ENCODE results near the gene GAREM1. TPM values are rescaled to one million over a fixed set of nuclear protein-coding genes. Genes with fewer than 3 reads are reported as not detected.

GAREM1 gene
- total RNA-seq, 1 experiment from 2014 or later = 4.7 TPM

DNA sequence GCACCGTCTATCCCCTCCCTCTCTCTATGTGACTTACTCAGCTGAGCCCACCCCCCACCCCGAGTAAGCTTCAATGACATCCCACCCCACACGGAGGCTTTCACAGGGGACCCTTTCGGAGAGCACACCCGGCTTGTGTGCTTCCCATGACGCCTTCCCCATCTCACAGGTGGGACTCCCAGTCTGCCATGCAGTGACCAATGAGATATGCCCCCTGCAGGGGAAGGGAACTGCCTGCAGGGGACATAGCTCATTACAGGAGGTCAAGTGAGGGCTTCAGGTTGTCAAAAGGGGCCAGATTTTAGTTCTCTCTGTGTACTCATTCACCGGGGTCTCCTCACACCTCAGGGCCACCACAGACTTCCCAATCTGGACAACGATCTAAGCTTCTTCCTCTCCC is 112.6 kb downstream of the GAREM1 start:
- H3K36me3 ChIP-seq (ENCODE audit: control insufficient read depth, insufficient read depth, low read length) = no peaks in the 10 kb centered on the region
- intact Hi-C loops (cut with micrococcal nuclease; ENCODE audit: unreplicated experiment) = no loop called here
- no peaks in the 10 kb centered on the region for H3K9me3 ChIP-seq (ENCODE audit: control insufficient read depth, insufficient read depth, low read depth, low read length)
- H3K27me3 ChIP-seq (ENCODE audit: control insufficient read depth, insufficient read depth, low read length) = no peaks in the 10 kb centered on the region
- no peaks in the 10 kb centered on the region for H3K4me1 ChIP-seq (ENCODE audit: control insufficient read depth, insufficient read depth, low read length)
- ATAC-seq (no peak), DNase-seq (ENCODE audit: low read depth, low spot score) (no peak)
- CTCF ChIA-PET = no interaction called here
- in situ Hi-C loops (cut with HindIII; ENCODE audit: low pct_unique_long_range_greater_than_20kb, low sequenced_read_pairs) = no loop called here
- POLR2A ChIA-PET = no interaction called here
- TF ChIP-seq, protein P1, sequence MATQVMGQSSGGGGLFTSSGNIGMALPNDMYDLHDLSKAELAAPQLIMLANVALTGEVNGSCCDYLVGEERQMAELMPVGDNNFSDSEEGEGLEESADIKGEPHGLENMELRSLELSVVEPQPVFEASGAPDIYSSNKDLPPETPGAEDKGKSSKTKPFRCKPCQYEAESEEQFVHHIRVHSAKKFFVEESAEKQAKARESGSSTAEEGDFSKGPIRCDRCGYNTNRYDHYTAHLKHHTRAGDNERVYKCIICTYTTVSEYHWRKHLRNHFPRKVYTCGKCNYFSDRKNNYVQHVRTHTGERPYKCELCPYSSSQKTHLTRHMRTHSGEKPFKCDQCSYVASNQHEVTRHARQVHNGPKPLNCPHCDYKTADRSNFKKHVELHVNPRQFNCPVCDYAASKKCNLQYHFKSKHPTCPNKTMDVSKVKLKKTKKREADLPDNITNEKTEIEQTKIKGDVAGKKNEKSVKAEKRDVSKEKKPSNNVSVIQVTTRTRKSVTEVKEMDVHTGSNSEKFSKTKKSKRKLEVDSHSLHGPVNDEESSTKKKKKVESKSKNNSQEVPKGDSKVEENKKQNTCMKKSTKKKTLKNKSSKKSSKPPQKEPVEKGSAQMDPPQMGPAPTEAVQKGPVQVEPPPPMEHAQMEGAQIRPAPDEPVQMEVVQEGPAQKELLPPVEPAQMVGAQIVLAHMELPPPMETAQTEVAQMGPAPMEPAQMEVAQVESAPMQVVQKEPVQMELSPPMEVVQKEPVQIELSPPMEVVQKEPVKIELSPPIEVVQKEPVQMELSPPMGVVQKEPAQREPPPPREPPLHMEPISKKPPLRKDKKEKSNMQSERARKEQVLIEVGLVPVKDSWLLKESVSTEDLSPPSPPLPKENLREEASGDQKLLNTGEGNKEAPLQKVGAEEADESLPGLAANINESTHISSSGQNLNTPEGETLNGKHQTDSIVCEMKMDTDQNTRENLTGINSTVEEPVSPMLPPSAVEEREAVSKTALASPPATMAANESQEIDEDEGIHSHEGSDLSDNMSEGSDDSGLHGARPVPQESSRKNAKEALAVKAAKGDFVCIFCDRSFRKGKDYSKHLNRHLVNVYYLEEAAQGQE (IDR thresholded peaks at IDR 0.05; ENCODE audit: insufficient read depth in 1 of 2, low read depth in 2 of 2, low read length in 1 of 2) = no peak
- TF ChIP-seq, protein P2, sequence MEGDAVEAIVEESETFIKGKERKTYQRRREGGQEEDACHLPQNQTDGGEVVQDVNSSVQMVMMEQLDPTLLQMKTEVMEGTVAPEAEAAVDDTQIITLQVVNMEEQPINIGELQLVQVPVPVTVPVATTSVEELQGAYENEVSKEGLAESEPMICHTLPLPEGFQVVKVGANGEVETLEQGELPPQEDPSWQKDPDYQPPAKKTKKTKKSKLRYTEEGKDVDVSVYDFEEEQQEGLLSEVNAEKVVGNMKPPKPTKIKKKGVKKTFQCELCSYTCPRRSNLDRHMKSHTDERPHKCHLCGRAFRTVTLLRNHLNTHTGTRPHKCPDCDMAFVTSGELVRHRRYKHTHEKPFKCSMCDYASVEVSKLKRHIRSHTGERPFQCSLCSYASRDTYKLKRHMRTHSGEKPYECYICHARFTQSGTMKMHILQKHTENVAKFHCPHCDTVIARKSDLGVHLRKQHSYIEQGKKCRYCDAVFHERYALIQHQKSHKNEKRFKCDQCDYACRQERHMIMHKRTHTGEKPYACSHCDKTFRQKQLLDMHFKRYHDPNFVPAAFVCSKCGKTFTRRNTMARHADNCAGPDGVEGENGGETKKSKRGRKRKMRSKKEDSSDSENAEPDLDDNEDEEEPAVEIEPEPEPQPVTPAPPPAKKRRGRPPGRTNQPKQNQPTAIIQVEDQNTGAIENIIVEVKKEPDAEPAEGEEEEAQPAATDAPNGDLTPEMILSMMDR (IDR thresholded peaks at IDR 0.05) = no peak
- no peak for TF ChIP-seq POLR2AphosphoS5 (IDR thresholded peaks at IDR 0.05; ENCODE audit: low read depth, low read length)
- TF ChIP-seq SIN3A (IDR thresholded peaks at IDR 0.05; ENCODE audit: borderline replicate concordance, insufficient read depth, low read depth, low read length) = no peak
- no peak for TF ChIP-seq TCF7L2 (IDR thresholded peaks at IDR 0.05; ENCODE audit: low read depth, low read length)
- H3K4me3 ChIP-seq (ENCODE audit: low read depth in 2 of 2, low read length in 2 of 2) = no peak overlapping the region
- no peak overlapping the region for H3K27ac ChIP-seq (ENCODE audit: low read length)
- no TSS peak for BruUV-seq (replicated peaks)

DNA sequence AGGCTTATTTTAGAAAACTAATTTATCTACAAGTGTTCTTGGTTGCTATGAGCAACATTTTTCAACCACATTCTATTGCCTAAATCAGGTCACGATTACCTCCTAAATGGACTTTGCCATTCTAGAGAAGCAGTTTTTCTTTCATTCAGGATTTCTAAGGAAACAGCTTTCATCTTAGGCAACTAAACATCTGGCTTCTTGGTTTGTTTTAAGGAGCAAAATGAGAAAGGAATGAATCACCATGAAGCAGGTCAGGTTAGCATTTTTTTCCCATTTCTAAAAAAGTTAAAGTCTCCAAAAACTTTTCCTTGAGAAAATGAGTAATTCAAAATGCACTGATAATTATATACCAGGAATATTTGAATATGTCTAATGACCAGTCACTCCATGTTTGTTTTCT is 114.8 kb downstream of the GAREM1 start:
- Histone ChIP-seq H3K4me1 (ENCODE audit: control insufficient read depth, insufficient read depth, low read length) (no peaks in the 10 kb centered on the region), H3K4me3 (ENCODE audit: low read depth in 2 of 2, low read length in 2 of 2) (no peak overlapping the region), H3K27me3 (ENCODE audit: control insufficient read depth, insufficient read depth, low read length) (no peaks in the 10 kb centered on the region), H3K27ac (ENCODE audit: low read length) (no peak overlapping the region), H3K36me3 (ENCODE audit: control insufficient read depth, insufficient read depth, low read length) (no peaks in the 10 kb centered on the region), H3K9me3 (ENCODE audit: control insufficient read depth, insufficient read depth, low read depth, low read length) (no peaks in the 10 kb centered on the region)
- CTCF ChIA-PET = no interaction called here
- TF ChIP-seq SIN3A (IDR thresholded peaks at IDR 0.05; ENCODE audit: borderline replicate concordance, insufficient read depth, low read depth, low read length) = no peak
- TF ChIP-seq, protein P2 (IDR thresholded peaks at IDR 0.05) = no peak
- TF ChIP-seq POLR2AphosphoS5 (IDR thresholded peaks at IDR 0.05; ENCODE audit: low read depth, low read length) = no peak
- TF ChIP-seq, protein P1 (IDR thresholded peaks at IDR 0.05; ENCODE audit: insufficient read depth in 1 of 2, low read depth in 2 of 2, low read length in 1 of 2) = no peak
- no peak for TF ChIP-seq TCF7L2 (IDR thresholded peaks at IDR 0.05; ENCODE audit: low read depth, low read length)
- in situ Hi-C loops (cut with HindIII; ENCODE audit: low pct_unique_long_range_greater_than_20kb, low sequenced_read_pairs) (no loop called here), intact Hi-C loops (cut with micrococcal nuclease; ENCODE audit: unreplicated experiment) (no loop called here)
- DNase-seq (ENCODE audit: low read depth, low spot score) (no peak), ATAC-seq (no peak)
- no TSS peak for BruUV-seq (replicated peaks)
- POLR2A ChIA-PET = no interaction called here

Measured in Panc1 (cell line).